GM12878 (cell line): ENCODE data around the gene CHCT1. TPM values are rescaled to one million over a fixed set of nuclear protein-coding genes. Genes with fewer than 3 reads are reported as not detected.

Source experiments
- ATAC-seq: fragments of 200-7000 bp; cut with Tn5 transposase; 3 replicates; pipeline ENCODE4 v1.9.1; 2020; ENCODE audit warnings: mild to moderate bottlenecking, moderate library complexity
- BruUV-seq: library from RNA; stranded (reverse); fragments of 400-500 nt; replicated peaks from 2 replicates; lab custom pipeline; 2021; lab: Mats Ljungman, UMichigan
- CTCF ChIA-PET: fragments of 300-600 bp; sonication (Branson Sonifier 250); formaldehyde crosslinking; extraction: SDS; loops from one replicate; lab custom pipeline; 2021; ENCODE audit warnings: inconsistent platforms; lab: Yijun Ruan, JAX
- POLR2A ChIA-PET: fragments of 350-600 bp; formaldehyde crosslinking; extraction: SDS; loops from one replicate; lab custom pipeline; 2021; ENCODE audit warnings: inconsistent platforms; lab: Charles Lee
- RAD21 ChIA-PET: fragments of 300-600 bp; sonication (Branson Sonifier 250); formaldehyde crosslinking; loops from one replicate; lab custom pipeline; 2023; ENCODE audit warnings: antibody characterized with exemption; ENCODE audit not compliant: unreplicated experiment; lab: Charles Lee
- SMC1A ChIA-PET: fragments of 300-600 bp; sonication (Branson Sonifier 250); formaldehyde crosslinking; loops from one replicate; lab custom pipeline; 2023; ENCODE audit not compliant: unreplicated experiment, uncharacterized antibody; lab: Charles Lee
- DNase-seq: peaks from one replicate; pipeline ENCODE4 v3.0.0-alpha.2; 2011; ENCODE audit warnings: low read depth, low spot score
- FAIRE-seq: peaks from 3 replicates; lab custom pipeline; 2011; peaks lifted over from hg19 to GRCh38; lab: Jason Lieb, UNC
- H2AFZ ChIP-seq: 2 replicates; pipeline ENCODE4 v1.6.0; 2011; ENCODE audit warnings: low read depth, low read length, control low read depth; ENCODE audit not compliant: control insufficient read depth
- H3K27ac ChIP-seq: 2 replicates; pipeline ENCODE4 v1.5.1; 2011; ENCODE audit warnings: control low read depth; ENCODE audit not compliant: control insufficient read depth, insufficient read depth
- H3K27me3 ChIP-seq, 2 experiments: replicated peaks in 1 of 2; 2 replicates each; pipeline versions ENCODE4 v1.6.0 to v1.6.1; 2011; ENCODE audit warnings: low read length in 1 of 2; ENCODE audit not compliant: control insufficient read depth in 2 of 2, insufficient read depth in 2 of 2
- H3K36me3 ChIP-seq, 2 experiments: 2 replicates each; pipeline ENCODE4 v1.5.1; 2011; ENCODE audit warnings: low read length in 1 of 2; ENCODE audit not compliant: control insufficient read depth in 2 of 2, insufficient read depth in 2 of 2
- H3K4me1 ChIP-seq: 2 replicates; pipeline ENCODE4 v1.6.1; 2011; ENCODE audit warnings: mild to moderate bottlenecking, low read length, moderate library complexity, mixed read lengths; ENCODE audit not compliant: control insufficient read depth, insufficient read depth
- H3K4me2 ChIP-seq: 2 replicates; pipeline ENCODE4 v1.6.0; 2011; ENCODE audit warnings: control low read depth; ENCODE audit not compliant: control insufficient read depth, insufficient read depth
- H3K4me3 ChIP-seq: fragments of 200-600 bp; sonication (generic); 2 replicates; pipeline ENCODE4 v1.5.1; 2016
- H3K79me2 ChIP-seq: 2 replicates; pipeline ENCODE4 v1.6.0; 2011; ENCODE audit warnings: low read length; ENCODE audit not compliant: control insufficient read depth, insufficient read depth
- H3K9ac ChIP-seq: 2 replicates; pipeline ENCODE4 v1.8.0; 2011; ENCODE audit warnings: low read length, control low read depth, mixed read lengths; ENCODE audit not compliant: control insufficient read depth, insufficient read depth
- H3K9me3 ChIP-seq: replicated peaks from 3 replicates; pipeline ENCODE4 v1.5.1; 2011; ENCODE audit warnings: mild to moderate bottlenecking, low read length; ENCODE audit not compliant: control insufficient read depth, insufficient read depth
- H4K20me1 ChIP-seq: 2 replicates; pipeline ENCODE4 v1.6.0; 2011; ENCODE audit not compliant: control insufficient read depth, insufficient read depth
- BHLHE40 ChIP-seq, 2 experiments: fragments of 450-650 bp in 1 of 2; IDR thresholded peaks; 2 replicates each; pipeline ENCODE4 v1.6.1; 2011 to 2017; ENCODE audit warnings: low read depth in 2 of 2, borderline replicate concordance in 1 of 2, improper control_type of control experiment in 1 of 2, low read length in 1 of 2, mild to moderate bottlenecking in 1 of 2
- CBX5 ChIP-seq: sonication (generic); IDR thresholded peaks from 2 replicates; pipeline ENCODE4 v1.6.1; 2016; ENCODE audit warnings: low read depth, moderate library complexity, mild to moderate bottlenecking, inconsistent platforms
- ETV6 ChIP-seq, 2 experiments: fragments of 450-650 bp in 1 of 2; IDR thresholded peaks in 1 of 2; conservative IDR thresholded peaks in 1 of 2; 2 replicates each; pipeline ENCODE4 v1.6.1; 2014; ENCODE audit warnings: antibody characterized with exemption in 1 of 2, borderline replicate concordance in 1 of 2, low read depth in 1 of 2, mild to moderate bottlenecking in 1 of 2, moderate library complexity in 1 of 2
- HDAC6 ChIP-seq: fragments of 200-600 bp; sonication (generic); IDR thresholded peaks from one replicate; pipeline ENCODE4 v1.8.0; 2017; ENCODE audit warnings: antibody characterized with exemption; ENCODE audit not compliant: unreplicated experiment
- IKZF1 ChIP-seq: fragments of 450-650 bp; conservative IDR thresholded peaks from 2 replicates; pipeline ENCODE4 v1.6.1; 2017; ENCODE audit warnings: antibody characterized with exemption, mild to moderate bottlenecking
- MTA2 ChIP-seq: fragments of 450-650 bp; IDR thresholded peaks from 2 replicates; pipeline ENCODE4 v1.6.1; 2016; ENCODE audit warnings: low read depth, mild to moderate bottlenecking, moderate library complexity
- MTA3 ChIP-seq: IDR thresholded peaks from 2 replicates; pipeline ENCODE4 v1.6.1; 2012; ENCODE audit warnings: low read length, inconsistent platforms, borderline replicate concordance
- NFIC ChIP-seq: IDR thresholded peaks from 2 replicates; pipeline ENCODE4 v1.6.1; 2012; ENCODE audit warnings: low read depth, mild to moderate bottlenecking, inconsistent platforms, low read length, moderate library complexity
- NFXL1 ChIP-seq: fragments of 450-650 bp; IDR thresholded peaks from 2 replicates; pipeline ENCODE4 v1.6.1; 2017; ENCODE audit warnings: antibody characterized with exemption, mild to moderate bottlenecking, borderline replicate concordance
- NR2C1 ChIP-seq: fragments of 450-650 bp; IDR thresholded peaks from 2 replicates; pipeline ENCODE4 v1.6.1; 2017; ENCODE audit warnings: antibody characterized with exemption, mild to moderate bottlenecking, moderate library complexity
- POLR2AphosphoS5 ChIP-seq: IDR thresholded peaks from 2 replicates; pipeline ENCODE4 v1.6.1; 2011; ENCODE audit warnings: mild to moderate bottlenecking, low read length, inconsistent platforms
- RAD51 ChIP-seq: fragments of 450-650 bp; IDR thresholded peaks from 2 replicates; pipeline ENCODE4 v1.6.1; 2016; ENCODE audit warnings: moderate library complexity, mild to moderate bottlenecking, inconsistent platforms
- RUNX3 ChIP-seq: IDR thresholded peaks from 2 replicates; pipeline ENCODE4 v1.6.1; 2012; ENCODE audit warnings: low read length, inconsistent platforms
- TARDBP ChIP-seq: IDR thresholded peaks from 2 replicates; pipeline ENCODE4 v1.6.1; 2016; ENCODE audit warnings: borderline replicate concordance
- WGBS: methylation state at CpG from one replicate; pipeline ENCODE4 v1.1.6; 2016; ENCODE audit warnings: low lambda C conversion rate; ENCODE audit not compliant: insufficient replicate concordance, insufficient coverage; ENCODE audit errors: missing lambda C conversion rate; 5-methylcytosine and 5-hydroxymethylcytosine counted together
- in situ Hi-C: fragments of 300-500 bp; cut with MboI; formaldehyde crosslinking; loops from 9 replicates; pipeline ENCODE4 v1.14.3; 2018; ENCODE audit warnings: mixed read lengths
- intact Hi-C: fragments of 100-400 bp; cut with micrococcal nuclease; formaldehyde crosslinking; loops from one replicate; pipeline ENCODE4 v1.14.2; 2022; ENCODE audit not compliant: unreplicated experiment
- polyA plus RNA-seq, 11 experiments: library from polyadenylated mRNA; depleted of rRNA in 4 of 11; unstranded in 6 of 11; stranded (reverse) in 5 of 11; fragments of >200 nt; fragmentation: Nextera tagmentation in 4 of 11; fragmentation: Illumina TruSeq in 1 of 11; extraction: Ambion mirVana in 4 of 11; extraction: Trizol in 1 of 11; gene quantifications; 1 replicate in 1 of 11; 2 replicates in 10 of 11; pipeline versions ENCODE4 v1.2.1 to v1.2.3, GENCODE V29; 2011 to 2016; ENCODE audit warnings: inconsistent platforms in 2 of 11, missing spikeins in 2 of 11, low read depth in 1 of 11
- total RNA-seq, 4 experiments: library from RNA; depleted of rRNA in 3 of 4; stranded (reverse); fragments of >200 nt in 3 of 4; fragmentation: Illumina TruSeq in 1 of 4; extraction: Trizol in 1 of 4; gene quantifications; 2 replicates each; pipeline versions ENCODE4 v1.2.1 to v1.2.3, GENCODE V29; 2013 to 2021
- TF ChIP-seq, protein P1 (sequence below): fragments of 450-650 bp; IDR thresholded peaks from 2 replicates; pipeline ENCODE4 v1.6.1; 2017; ENCODE audit warnings: mild to moderate bottlenecking, moderate library complexity

The CHCT1 gene
- total and polyA plus RNA-seq, 10 of the 15 experiments (the other 5 are each of a cell fraction or from before 2014, with no cell fraction given): 0.23 to 0.35 TPM; not detected in 8

DNA sequence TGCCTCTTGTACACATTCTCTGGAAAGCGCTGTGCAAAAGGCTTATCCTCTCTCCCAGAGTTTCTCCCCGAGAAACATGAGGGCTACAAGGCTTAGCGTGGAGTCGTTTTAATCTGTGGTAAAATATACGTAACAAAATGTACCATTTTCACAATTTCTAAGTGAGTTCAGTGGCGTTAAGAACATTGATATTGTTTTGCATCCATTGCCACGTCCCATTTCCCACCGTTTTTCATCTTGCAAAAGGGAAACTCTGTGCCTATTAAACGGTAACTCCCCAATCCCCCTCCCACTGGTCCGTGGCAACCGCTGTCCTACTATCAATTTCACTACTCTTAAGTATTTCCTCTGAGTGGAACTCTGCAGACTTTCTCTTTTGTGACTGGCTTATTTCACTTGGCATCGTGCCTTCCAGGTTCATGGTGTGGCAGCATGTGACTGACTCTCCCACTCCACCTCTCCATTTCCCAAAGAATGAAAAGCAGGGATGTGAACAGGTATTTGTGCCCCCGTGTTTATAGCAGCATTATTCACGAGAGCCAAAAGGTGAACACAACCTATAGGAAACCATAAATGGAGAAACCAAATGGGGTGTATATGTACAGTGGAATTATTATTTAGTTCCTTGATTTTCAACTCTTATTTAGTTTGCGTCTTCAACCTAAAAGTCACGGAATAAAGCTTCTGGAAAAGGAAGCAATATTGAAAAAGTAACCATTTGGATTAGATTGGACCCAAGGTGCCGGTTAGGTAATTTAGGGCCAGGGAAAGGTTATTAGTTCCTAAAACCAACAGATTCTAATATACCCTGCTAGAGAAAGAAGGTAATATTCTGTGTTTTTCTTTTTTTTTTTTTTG, 29.2 kb upstream of the CHCT1 start:
- BruUV-seq: TSS peak; percentile 98
- RAD21 ChIA-PET: interaction anchor here (0.9 kb wide), 1 partner anchor 162 kb away, joined by 3 read pairs; no protein-coding TSS in a partner anchor
- TF ChIP-seq BHLHE40 (IDR thresholded peaks at IDR 0.05; ENCODE audit: borderline replicate concordance in 1 of 2, low read depth in 2 of 2, low read length in 1 of 2) (peak; percentile 5 to 45; a peak in 2 of 4 replicates), POLR2AphosphoS5 (peak; percentile 54; the same call in 1 of the 2 replicates), HDAC6 (no peak), NR2C1 (no peak), RAD51 (peak; percentile 63; the same call in 1 of the 2 replicates), NFXL1 (0 out of 2 replicates have a peak, but pooled peaks have one; percentile 24), MTA2 (0 out of 2 replicates have a peak, but pooled peaks have one; percentile 34), ETV6 (conservative IDR thresholded peaks at IDR 0.05 in 1 of 2, IDR thresholded peaks at IDR 0.05 in 1 of 2; ENCODE audit: borderline replicate concordance in 1 of 2, low read depth in 1 of 2) (peak in 1 of 2 experiments; percentile 69; a peak in 2 of 4 replicates), TARDBP (no peak), CBX5 (0 out of 2 replicates have a peak, but pooled peaks have one; percentile 15), RUNX3 (peak; percentile 61; the same call in 1 of the 2 replicates), IKZF1 (no peak; the same call in 1 of the 2 replicates), NFIC (0 out of 2 replicates have a peak, but pooled peaks have one; percentile 49), MTA3 (peak; percentile 76; the same call in 1 of the 2 replicates)
- TF ChIP-seq, protein P1, sequence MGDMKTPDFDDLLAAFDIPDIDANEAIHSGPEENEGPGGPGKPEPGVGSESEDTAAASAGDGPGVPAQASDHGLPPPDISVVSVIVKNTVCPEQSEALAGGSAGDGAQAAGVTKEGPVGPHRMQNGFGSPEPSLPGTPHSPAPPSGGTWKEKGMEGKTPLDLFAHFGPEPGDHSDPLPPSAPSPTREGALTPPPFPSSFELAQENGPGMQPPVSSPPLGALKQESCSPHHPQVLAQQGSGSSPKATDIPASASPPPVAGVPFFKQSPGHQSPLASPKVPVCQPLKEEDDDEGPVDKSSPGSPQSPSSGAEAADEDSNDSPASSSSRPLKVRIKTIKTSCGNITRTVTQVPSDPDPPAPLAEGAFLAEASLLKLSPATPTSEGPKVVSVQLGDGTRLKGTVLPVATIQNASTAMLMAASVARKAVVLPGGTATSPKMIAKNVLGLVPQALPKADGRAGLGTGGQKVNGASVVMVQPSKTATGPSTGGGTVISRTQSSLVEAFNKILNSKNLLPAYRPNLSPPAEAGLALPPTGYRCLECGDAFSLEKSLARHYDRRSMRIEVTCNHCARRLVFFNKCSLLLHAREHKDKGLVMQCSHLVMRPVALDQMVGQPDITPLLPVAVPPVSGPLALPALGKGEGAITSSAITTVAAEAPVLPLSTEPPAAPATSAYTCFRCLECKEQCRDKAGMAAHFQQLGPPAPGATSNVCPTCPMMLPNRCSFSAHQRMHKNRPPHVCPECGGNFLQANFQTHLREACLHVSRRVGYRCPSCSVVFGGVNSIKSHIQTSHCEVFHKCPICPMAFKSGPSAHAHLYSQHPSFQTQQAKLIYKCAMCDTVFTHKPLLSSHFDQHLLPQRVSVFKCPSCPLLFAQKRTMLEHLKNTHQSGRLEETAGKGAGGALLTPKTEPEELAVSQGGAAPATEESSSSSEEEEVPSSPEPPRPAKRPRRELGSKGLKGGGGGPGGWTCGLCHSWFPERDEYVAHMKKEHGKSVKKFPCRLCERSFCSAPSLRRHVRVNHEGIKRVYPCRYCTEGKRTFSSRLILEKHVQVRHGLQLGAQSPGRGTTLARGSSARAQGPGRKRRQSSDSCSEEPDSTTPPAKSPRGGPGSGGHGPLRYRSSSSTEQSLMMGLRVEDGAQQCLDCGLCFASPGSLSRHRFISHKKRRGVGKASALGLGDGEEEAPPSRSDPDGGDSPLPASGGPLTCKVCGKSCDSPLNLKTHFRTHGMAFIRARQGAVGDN: peak; percentile 46; the same call in 1 of the 2 replicates

More for the DNA sequence above, 29.2 kb upstream of the CHCT1 start:
- Histone ChIP-seq H3K27me3 (no peaks in the 10 kb centered on the region), H2AFZ (peak overlapping the region; percentile 61), H3K4me2 (peak overlapping the region; percentile 91), H3K4me3 (peak overlapping the region; percentile 97), H3K9me3 (no peaks in the 10 kb centered on the region), H4K20me1 (no peaks in the 10 kb centered on the region), H3K36me3 (no peaks in the 10 kb centered on the region), H3K9ac (peak overlapping the region; percentile 84), H3K27ac (peak overlapping the region; percentile 89), H3K4me1 (peaks cover 6% of the 10 kb centered on the region), H3K79me2 (peaks cover 30% of the 10 kb centered on the region)
- DNase-seq: peak; percentile 48
- no peak for FAIRE-seq
- SMC1A ChIA-PET: interaction anchor here (0.8 to 1.0 kb wide), 3 partner anchors 87 to 245 kb away, joined by 3 to 4 read pairs (median 4); no protein-coding TSS in a partner anchor
- CTCF ChIA-PET: interaction anchor here (1.1 to 1.8 kb wide), 3 partner anchors 37 to 162 kb away, joined by 3 to 6 read pairs (median 4); no protein-coding TSS in a partner anchor
- in situ Hi-C loops: no loop called here
- peak; percentile 40 for ATAC-seq
- 17% methylated on average over 17 of the region's 17 CpGs for WGBS
- POLR2A ChIA-PET: interaction anchor here (1.8 kb wide), 1 partner anchor 79 kb away, joined by 10 read pairs; no protein-coding TSS in a partner anchor
- intact Hi-C loops: loop anchor here (5.0 kb wide), 1 partner anchor 86 kb away; no protein-coding TSS in a partner anchor
